GM18526 (cell line): ENCODE results near the gene SWAP70.

ENCODE experiments used
- POLR2A ChIP-seq: IDR thresholded peaks from 3 replicates; pipeline ENCODE4 v1.6.1; 2011; ENCODE audit not compliant: insufficient read length; ENCODE audit errors: extremely low read depth

The SWAP70 gene

DNA sequence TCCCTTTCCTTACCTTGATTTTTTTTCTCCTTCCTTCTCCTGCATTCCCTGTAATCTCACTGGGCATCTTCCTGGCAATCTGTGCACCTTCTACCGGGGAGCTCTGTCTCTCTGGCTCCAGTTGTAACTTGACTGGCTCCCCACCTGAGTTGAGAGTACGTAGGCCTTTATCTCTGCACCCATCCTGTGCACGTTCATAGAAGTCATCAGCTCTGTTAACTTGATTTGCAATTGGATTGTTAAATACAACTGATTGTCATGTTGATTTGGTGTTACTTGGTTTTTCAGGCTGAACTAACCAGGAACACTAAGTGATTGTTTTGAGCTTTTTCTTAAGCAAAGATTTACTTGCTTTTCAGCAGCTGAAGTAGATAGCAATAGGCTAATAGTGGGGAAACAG, 11.8 kb downstream of the SWAP70 start:
- TF ChIP-seq POLR2A, result no peak

DNA sequence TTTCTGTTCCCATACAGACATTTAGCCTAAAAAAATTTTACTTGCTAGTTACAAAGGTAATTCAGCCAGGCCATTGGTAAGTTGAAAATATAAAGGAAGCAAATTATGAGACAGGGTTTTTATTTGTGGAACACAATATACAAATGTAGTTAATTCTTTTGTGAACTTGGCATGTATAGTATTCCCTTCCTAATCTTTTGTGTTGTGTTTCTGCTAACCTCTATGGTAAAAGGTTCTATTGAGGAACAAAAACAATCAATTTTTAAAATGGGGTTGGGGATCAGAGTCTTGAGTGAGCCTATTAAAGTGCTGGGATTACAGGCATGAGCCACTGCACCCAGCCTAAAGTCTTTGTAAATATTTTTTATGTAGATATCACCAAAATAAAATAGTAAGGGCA, 14.1 kb downstream of the SWAP70 start:
- TF ChIP-seq POLR2A, result no peak

DNA sequence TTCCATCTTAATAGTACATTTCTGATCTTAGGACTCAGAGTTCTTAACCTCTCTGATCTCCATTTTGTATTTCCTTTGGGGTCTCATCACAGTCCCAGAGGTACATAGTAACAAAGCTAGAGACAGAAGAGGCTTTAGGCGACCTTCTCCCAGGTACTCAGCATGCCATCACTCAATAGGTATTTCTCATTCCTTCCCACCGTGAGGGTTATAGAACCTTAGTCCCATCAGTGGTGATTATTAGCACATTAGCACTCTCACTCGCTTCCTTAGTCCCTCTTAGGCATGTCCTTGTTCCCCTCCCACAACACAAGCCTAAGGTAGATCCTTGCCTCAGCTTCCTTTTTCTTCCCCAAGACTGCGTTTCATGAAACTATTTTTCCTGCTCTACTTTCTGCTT, 14.7 kb downstream of the SWAP70 start:
- TF ChIP-seq POLR2A, result no peak

GRCh38 chr11:9680028-9680427, 16.2 kb downstream of the SWAP70 start:
- no peak for TF ChIP-seq POLR2A

DNA sequence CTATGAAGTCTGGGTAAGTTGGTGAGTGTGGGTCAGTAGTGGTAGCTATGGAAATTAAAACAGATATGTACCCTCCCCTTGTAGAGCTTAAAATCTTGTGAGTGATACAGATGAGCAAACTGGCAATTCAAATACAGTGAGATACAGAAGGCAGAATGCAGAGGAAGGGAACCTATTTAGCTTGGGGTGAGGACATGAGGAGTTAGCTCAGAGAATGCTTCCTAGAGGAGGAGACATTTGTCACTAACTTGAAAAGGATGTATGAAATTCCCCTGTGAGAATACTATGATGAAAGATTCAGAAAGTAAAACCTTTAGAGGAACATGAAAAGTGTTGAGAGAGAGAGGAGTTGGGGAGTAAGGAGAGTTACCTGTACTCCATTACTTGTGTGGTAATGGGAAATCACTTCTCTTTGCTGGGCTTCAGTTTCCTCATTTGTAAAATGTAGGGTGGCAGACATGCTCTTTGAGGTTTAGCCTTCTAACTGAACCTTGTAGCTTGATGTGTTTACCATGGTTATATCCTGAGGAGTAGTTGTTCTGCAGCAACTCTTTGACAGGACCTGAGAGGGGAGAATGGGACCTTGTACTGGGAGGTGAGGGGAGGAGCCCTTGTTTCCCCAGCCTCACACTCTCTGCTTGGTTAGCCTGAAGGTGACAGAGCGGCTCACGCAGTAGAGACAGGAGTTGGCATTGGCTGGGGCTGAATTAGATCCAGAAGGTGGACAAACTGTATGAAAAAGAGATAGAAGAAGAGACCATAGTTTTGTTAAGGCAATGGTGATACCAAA, 17.9 kb downstream of the SWAP70 start:
- TF ChIP-seq POLR2A, result no peak

- TF ChIP-seq POLR2A, result no peak
Observed at GRCh38 chr11:9687711-9688477, 24.0 kb downstream of the SWAP70 start.

- no peak for TF ChIP-seq POLR2A
Observed at GRCh38 chr11:9688716-9689511, 25.0 kb downstream of the SWAP70 start.

DNA sequence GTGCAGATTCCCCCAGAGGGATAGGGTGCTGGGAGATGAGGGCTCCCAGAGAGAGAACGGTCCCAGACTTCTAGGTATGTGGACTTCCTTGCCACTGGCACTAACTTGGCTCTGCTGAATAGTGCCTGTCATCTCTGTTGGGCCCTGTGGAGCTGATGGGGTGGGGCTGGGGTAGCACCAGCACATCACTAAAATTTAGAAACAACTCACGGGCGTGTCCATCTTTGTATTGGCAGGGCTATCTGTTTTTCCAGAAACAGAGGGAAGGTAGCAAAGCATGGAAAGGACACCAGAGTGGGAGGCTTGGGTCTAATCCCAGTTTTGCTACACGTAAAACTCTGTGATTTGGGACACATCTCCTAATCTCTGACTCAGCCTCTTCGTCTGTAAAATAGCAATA, 25.8 kb downstream of the SWAP70 start:
- no peak for TF ChIP-seq POLR2A

GRCh38 chr11:9691865-9692264, 28.0 kb downstream of the SWAP70 start:
- no peak for TF ChIP-seq POLR2A

DNA sequence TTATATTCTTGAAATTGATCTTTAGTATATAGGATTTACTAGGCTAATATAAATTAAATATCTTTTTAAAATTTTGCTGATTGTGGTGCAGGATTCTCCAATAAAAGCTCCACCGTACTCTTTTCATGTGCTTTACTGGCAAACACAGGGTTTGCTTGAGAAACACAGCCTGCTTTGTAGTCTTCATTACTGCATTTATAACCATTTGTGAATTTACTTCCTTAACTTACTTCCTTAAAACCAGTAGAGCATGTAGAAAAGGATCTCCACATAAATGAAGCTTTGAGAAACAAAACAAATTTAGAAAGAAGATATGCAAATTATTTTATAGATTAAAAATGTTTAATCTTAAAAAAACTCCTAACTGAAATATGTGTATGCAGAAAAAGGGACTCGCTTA, 28.8 kb downstream of the SWAP70 start:
- no peak for TF ChIP-seq POLR2A

GRCh38 chr11:9693801-9694553, 30.1 kb downstream of the SWAP70 start:
- TF ChIP-seq POLR2A, result no peak

DNA sequence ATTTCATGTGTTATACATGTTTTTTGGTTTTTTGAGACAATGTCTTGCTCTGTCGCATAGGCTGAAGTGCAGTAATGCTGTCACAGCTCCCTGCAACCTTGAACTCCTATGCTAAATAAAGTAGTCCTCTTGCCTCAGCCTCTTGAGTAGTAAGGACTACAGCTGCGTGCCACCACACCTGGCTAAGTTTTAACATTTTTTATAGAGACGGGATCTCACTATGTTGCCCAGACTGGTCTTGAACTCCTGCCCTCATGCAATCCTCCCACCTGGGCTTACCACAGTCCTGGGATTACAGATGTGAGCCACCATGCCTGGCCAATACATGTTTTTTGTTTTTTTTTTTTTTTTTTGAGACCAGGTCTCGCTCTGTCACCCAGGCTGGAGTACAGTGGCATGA, 33.9 kb downstream of the SWAP70 start:
- TF ChIP-seq POLR2A, result no peak

DNA sequence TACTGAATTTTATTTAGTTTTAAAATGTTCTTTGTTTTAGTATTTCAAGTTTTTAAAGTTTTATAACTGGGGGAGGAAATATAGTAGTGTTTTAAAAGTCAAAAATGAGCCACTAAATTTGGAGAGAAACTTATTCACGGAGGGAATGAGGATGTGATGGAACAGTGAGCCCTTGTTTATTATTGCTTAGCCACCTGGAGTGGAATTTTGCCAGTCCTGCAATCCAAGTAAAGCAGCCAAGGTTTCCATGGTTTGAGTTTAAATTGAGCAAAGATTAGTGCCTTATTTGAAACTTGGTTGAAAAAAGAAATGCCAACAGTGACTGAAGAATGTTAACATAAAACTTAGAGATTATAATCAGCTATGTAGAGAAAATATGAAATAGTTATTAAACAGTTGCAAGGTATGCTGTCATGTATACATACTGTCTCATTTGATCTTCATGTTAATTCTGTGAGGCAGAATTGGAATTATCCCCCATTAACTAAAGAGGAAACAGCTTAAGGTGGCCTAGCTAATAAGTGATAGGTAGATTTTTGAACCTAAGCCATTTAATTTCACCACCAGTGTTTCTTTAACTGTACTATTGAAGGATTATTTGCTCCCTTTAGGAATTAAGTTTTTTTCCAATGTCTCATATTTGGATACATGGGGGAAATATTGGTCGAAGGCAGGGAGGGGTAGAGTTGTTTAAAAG, 36.4 kb downstream of the SWAP70 start:
- TF ChIP-seq POLR2A, result no peak

DNA sequence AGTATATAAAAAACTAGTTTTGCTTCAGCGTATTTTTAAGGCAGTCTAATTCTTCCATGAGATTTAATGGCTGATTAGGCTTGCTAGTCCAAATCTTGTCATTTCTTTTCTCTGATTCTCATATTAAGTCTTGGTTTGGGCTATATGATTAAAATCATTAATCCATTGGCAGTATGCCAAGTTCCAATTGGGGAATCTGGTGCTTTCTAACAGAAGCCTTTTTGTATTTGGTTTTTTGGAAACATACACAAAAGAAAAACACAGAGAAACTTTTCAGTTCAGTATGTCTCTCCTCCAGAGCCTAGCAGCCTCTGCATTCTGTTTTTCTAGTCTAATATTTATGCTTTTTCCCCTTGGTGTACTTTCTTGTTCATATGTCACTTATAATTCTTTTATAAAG, 37.9 kb downstream of the SWAP70 start:
- no peak for TF ChIP-seq POLR2A

- TF ChIP-seq POLR2A, result no peak
Observed at GRCh38 chr11:9703280-9703679, 39.4 kb downstream of the SWAP70 start.

GRCh38 chr11:9704037-9704436, 40.2 kb downstream of the SWAP70 start:
- TF ChIP-seq POLR2A, result no peak
